Measurements from ENCODE around the gene TRPM7. TPM values are rescaled to one million over a fixed set of nuclear protein-coding genes. Genes with fewer than 3 reads are reported as not detected.
A peak's percentile ranks its signal among the peaks of the same experiment; 100 is the strongest.

Gene TRPM7
- total RNA-seq, 3 donors from 2014 or later (not counting 1 experiment from before 2014, with no cell fraction given) = 41.8 to 54.4 (median 50.9) TPM

DNA sequence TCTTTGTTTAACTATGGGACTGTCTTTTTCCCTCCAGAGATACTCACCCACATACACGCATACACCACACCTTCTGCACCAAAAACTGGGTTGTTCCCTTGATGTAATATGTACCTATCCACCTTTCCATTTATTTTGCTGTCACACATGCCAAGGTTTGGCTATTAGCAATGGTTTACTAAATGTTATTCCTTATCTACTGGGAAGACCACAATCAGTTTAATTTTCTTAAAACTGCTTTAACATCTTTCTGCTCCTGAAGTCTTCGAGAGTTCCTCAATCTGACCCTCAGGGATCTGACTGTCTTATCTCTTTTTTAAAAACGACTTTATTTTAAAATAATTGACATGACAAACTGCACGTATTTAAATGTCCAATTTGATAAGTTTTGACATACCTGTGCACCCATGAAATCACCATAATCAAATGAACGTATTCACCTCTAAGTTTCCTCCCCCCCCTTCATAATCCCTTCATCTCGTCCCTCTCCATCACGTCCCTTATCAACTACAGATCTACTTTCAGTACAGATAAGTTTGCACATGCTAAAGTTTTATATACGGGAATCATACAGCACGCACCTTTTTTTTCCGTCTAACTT, 805 bp upstream of the TRPM7 start:
- TF ChIP-seq, protein P1, sequence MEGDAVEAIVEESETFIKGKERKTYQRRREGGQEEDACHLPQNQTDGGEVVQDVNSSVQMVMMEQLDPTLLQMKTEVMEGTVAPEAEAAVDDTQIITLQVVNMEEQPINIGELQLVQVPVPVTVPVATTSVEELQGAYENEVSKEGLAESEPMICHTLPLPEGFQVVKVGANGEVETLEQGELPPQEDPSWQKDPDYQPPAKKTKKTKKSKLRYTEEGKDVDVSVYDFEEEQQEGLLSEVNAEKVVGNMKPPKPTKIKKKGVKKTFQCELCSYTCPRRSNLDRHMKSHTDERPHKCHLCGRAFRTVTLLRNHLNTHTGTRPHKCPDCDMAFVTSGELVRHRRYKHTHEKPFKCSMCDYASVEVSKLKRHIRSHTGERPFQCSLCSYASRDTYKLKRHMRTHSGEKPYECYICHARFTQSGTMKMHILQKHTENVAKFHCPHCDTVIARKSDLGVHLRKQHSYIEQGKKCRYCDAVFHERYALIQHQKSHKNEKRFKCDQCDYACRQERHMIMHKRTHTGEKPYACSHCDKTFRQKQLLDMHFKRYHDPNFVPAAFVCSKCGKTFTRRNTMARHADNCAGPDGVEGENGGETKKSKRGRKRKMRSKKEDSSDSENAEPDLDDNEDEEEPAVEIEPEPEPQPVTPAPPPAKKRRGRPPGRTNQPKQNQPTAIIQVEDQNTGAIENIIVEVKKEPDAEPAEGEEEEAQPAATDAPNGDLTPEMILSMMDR (IDR thresholded peaks at IDR 0.05) = no peak
- H3K27ac Mint-ChIP-seq = peak overlapping the region; percentile 97
- ATAC-seq (no peak), DNase-seq (peak in 1 of 2 donors; percentile 14)
- H3K27me3 ChIP-seq (ENCODE audit: control insufficient read depth, insufficient read depth, low read length) = no peaks in the 10 kb centered on the region
- peak overlapping the region; percentile 99 for H3K4me3 Mint-ChIP-seq
- no peaks in the 10 kb centered on the region for H3K36me3 Mint-ChIP-seq
- H3K4me1 Mint-ChIP-seq = peaks cover 41 to 49% of the 10 kb centered on the region in 2 donors
- intact Hi-C loops (cut with micrococcal nuclease) = loop anchor here (5.0 to 10.0 kb wide), 2 partner anchors 65 to 333 kb away; partner anchors contain the start of gene GABPB1
- no peaks in the 10 kb centered on the region for H3K27me3 Mint-ChIP-seq (ENCODE audit: low read depth in 2 of 2)
- peaks cover 20% of the 10 kb centered on the region for H3K4me1 ChIP-seq (ENCODE audit: control insufficient read depth, insufficient read depth, low read length)
- no peaks in the 10 kb centered on the region for H3K9me3 Mint-ChIP-seq
- WGBS (ENCODE audit: insufficient coverage) = 52% methylated on average over 10 of the region's 10 CpGs
- H3K9me3 ChIP-seq (ENCODE audit: control insufficient read depth, insufficient read depth, low read length) = no peaks in the 10 kb centered on the region
- H3K36me3 ChIP-seq (ENCODE audit: control insufficient read depth, insufficient read depth, low read length) = peaks cover 3% of the 10 kb centered on the region
- H3K27ac ChIP-seq (ENCODE audit: low read length) = peak overlapping the region; percentile 94
- H3K4me3 ChIP-seq (ENCODE audit: low read length) = peak overlapping the region; percentile 73

GRCh38 chr15:50685976-50686468, 575 bp downstream of the TRPM7 start:
- DNase-seq (peak; percentile 68 to 91), ATAC-seq (peak; percentile 72 to 78 (median 73))
- H3K9me3 Mint-ChIP-seq = no peaks in the 10 kb centered on the region
- peaks cover 5% of the 10 kb centered on the region for H3K36me3 ChIP-seq (ENCODE audit: control insufficient read depth, insufficient read depth, low read length)
- no peaks in the 10 kb centered on the region for H3K36me3 Mint-ChIP-seq
- WGBS (ENCODE audit: insufficient coverage) = under 1% methylated on average over 30 of the region's 30 CpGs
- peak overlapping the region; percentile 91 for H3K27ac ChIP-seq (ENCODE audit: low read length)
- H3K4me3 Mint-ChIP-seq = peak overlapping the region; percentile 99
- intact Hi-C loops (cut with micrococcal nuclease) = loop anchor here (1.0 to 10.0 kb wide), 4 partner anchors 66 to 331 kb away; partner anchors contain the start of genes GABPB1 and SPPL2A
- H3K4me1 Mint-ChIP-seq = peaks cover 48 to 55% of the 10 kb centered on the region in 2 donors
- peak overlapping the region; percentile 91 for H3K4me3 ChIP-seq (ENCODE audit: low read length)
- H3K27me3 Mint-ChIP-seq (ENCODE audit: low read depth in 2 of 2) = no peaks in the 10 kb centered on the region
- peaks cover 20% of the 10 kb centered on the region for H3K4me1 ChIP-seq (ENCODE audit: control insufficient read depth, insufficient read depth, low read length)
- H3K9me3 ChIP-seq (ENCODE audit: control insufficient read depth, insufficient read depth, low read length) = no peaks in the 10 kb centered on the region
- TF ChIP-seq, protein P1 (IDR thresholded peaks at IDR 0.05) = no peak
- H3K27me3 ChIP-seq (ENCODE audit: control insufficient read depth, insufficient read depth, low read length) = no peaks in the 10 kb centered on the region
- H3K27ac Mint-ChIP-seq = peak overlapping the region; percentile 97

DNA sequence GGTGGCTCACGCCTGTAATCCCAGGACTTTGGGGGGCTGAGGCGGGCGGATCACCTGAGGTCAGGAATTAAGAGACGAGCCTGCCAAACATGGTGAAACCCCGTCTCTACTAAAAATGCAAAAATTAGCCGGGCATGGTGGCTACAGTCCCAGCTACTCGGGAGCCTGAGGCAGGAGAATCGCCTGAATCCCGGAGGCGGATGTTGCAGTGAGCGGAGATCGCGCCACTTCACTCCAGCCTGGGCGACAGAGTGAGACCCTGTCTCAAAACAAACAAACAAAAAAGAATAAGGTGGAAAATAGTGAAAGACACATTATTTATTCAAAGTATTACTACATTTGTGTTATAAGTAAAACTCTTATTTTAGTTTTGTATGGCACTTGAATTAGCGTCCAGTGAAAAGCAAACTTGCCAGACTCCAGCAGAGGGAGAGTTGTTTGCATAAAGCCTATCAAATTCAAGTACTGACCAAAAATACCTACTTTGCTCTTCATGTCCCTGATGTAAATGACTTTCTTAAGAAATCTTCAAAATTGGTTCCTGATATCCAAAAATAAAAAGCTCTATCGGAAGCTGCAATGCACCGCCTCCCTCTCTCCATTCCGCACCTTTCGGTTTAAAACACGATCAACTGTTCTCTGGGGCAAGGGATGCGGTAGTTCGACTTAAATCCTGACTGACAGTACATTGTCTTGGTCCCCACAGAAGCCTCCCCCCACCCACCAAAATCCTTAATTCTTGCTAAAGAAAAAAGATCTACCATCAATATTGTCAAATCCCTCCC, 1.2 kb downstream of the TRPM7 start:
- Histone ChIP-seq H3K4me1 (ENCODE audit: control insufficient read depth, insufficient read depth, low read length) (peaks cover 20% of the 10 kb centered on the region), H3K27me3 (ENCODE audit: control insufficient read depth, insufficient read depth, low read length) (no peaks in the 10 kb centered on the region), H3K36me3 (ENCODE audit: control insufficient read depth, insufficient read depth, low read length) (peaks cover 5% of the 10 kb centered on the region), H3K4me3 (ENCODE audit: low read length) (peak overlapping the region; percentile 91), H3K27ac (ENCODE audit: low read length) (peak overlapping the region; percentile 91), H3K9me3 (ENCODE audit: control insufficient read depth, insufficient read depth, low read length) (no peaks in the 10 kb centered on the region)
- ATAC-seq (no peak), DNase-seq (peak in 1 of 2 donors; percentile 26)
- TF ChIP-seq, protein P1 (IDR thresholded peaks at IDR 0.05) = no peak
- Mint-ChIP-seq H3K27me3 (ENCODE audit: low read depth in 2 of 2) (no peaks in the 10 kb centered on the region), H3K4me1 (peaks cover 50 to 56% of the 10 kb centered on the region in 2 donors), H3K9me3 (no peaks in the 10 kb centered on the region), H3K27ac (peak overlapping the region; percentile 97), H3K4me3 (peak overlapping the region; percentile 99), H3K36me3 (no peaks in the 10 kb centered on the region)
- WGBS (ENCODE audit: insufficient coverage) = 61% methylated on average over 21 of the region's 22 CpGs
- intact Hi-C loops (cut with micrococcal nuclease) = loop anchor here (5.0 to 10.0 kb wide), 2 partner anchors 67 to 331 kb away; partner anchors contain the start of gene GABPB1
